ENCODE measurements around the gene N4BP2L1. TPM values are rescaled to one million over a fixed set of nuclear protein-coding genes. Genes with fewer than 3 reads are reported as not detected.

N4BP2L1 gene
- polyA plus RNA-seq, 1 of the 3 experiments (the other 2 are of a cell fraction): 1.2 TPM

Small RNA genes lying within 50 kb of the gene (small RNA-seq; reads per million reads assigned to genes)
- gene RF00190: 0 to 0.06 (median 0) reads per million in 7 experiments

Other genes with a start within 250 kb of the N4BP2L1 start
- 0.07 TPM in 1 of 2 replicates, not detected in the other for gene ZAR1L, start 112.8 kb downstream of the N4BP2L1 start, polyA plus RNA-seq (2012; rRNA removed)
- 0.81 and 1.6 TPM in 2 replicates for gene BRCA2, start 112.6 kb downstream of the N4BP2L1 start, polyA plus RNA-seq (2012; rRNA removed)
- gene N4BP2L2, start 110.7 kb upstream of the N4BP2L1 start, polyA plus RNA-seq (2012; rRNA removed): 16.0 and 22.5 TPM in 2 replicates
- gene PDS5B, start 158.3 kb upstream of the N4BP2L1 start, polyA plus RNA-seq (2012; rRNA removed): 3.7 and 3.8 TPM in 2 replicates

Data from SK-N-SH (cell line).